Left renal cortex interstitium (tissue), 4 donors: ENCODE measurements around the gene PLCG2. TPM values are rescaled to one million over a fixed set of nuclear protein-coding genes. Genes with fewer than 3 reads are reported as not detected.
A peak's percentile ranks its signal among the peaks of the same experiment; 100 is the strongest.
"Not testable (repeated sequence)": the region's sequence is repeated elsewhere in the genome, so short reads cannot be mapped to it uniquely, and the experiment has no call there.

Experiments
- DNase-seq, 4 donors: peaks; one replicate each; pipeline ENCODE4 v3.0.0-alpha.2; 2013; ENCODE audit warnings: low read depth in 4 of 4, low spot score in 2 of 4, missing footprints in 1 of 4
- polyA plus RNA-seq, 4 donors: library from polyadenylated mRNA; unstranded; fragments of 120-200 nt; gene quantifications; one replicate each; pipeline ENCODE4 v1.2.1, GENCODE V29; 2013; ENCODE audit not compliant: insufficient read length in 4 of 4

PLCG2 gene
- polyA plus RNA-seq, 4 donors = 33.7 to 58.3 (median 45.1) TPM

DNA sequence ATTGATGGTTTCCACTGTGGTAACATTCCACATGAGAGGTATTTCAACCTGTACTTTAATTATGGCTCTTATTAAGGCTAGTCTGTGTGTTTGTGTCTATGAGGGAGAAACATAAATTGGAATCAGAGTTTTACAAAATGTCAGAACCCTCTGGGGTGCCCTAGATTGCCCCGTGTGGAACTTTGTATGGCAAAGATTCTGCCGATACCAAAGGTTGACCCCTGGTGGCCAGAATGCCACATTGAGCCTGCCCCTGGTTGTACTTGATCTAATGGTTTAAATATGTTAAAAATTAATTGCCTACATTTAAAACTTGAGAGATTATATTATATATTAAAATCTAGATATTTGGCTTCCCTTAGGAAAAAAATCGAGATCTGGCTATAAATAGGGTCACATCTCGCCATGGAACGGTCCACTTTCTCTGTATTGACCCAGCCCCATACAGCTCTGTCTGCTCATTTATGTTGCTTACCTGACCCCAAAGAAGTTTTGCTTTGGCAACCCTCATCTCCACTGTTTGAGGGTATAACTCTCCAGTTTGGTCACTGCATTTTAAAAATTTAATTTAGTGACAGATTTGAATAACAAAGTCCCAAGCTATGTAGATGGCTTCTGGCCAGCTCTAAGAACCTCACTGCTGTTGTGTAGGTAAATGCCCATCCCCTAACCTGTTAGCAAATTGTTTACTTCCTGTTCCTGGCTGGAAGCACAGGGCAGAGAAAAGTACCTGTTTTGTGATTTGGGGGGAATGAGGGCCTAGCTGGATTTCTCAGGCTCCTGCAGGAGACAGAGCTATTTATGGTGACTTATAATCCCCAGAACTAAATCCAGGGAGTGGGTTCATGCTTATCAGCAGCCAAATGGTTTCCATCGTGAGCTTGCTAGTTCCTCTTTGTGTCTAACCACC, 95.0 kb downstream of the PLCG2 start:
- peak in 1 of 4 donors; percentile 18 for DNase-seq

DNA sequence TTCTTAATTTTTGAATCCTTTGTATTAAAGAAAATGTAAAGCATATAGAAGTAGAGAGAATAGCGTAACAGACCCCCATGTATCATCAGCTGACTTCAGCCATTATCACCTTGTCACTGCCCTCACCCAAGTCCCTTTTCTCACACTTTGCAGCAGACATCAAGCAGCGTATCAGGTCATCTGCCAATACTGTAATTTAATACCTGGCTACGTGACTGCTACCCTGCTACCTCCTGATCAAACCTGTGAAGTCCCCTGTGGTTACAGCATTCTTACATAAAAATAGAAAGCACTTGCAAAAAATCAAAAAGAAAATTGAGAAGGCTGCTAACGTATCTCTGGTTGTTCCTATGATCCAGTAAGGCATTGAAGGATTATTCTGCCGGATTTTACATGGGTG, 96.4 kb downstream of the PLCG2 start:
- no peak for DNase-seq

DNA sequence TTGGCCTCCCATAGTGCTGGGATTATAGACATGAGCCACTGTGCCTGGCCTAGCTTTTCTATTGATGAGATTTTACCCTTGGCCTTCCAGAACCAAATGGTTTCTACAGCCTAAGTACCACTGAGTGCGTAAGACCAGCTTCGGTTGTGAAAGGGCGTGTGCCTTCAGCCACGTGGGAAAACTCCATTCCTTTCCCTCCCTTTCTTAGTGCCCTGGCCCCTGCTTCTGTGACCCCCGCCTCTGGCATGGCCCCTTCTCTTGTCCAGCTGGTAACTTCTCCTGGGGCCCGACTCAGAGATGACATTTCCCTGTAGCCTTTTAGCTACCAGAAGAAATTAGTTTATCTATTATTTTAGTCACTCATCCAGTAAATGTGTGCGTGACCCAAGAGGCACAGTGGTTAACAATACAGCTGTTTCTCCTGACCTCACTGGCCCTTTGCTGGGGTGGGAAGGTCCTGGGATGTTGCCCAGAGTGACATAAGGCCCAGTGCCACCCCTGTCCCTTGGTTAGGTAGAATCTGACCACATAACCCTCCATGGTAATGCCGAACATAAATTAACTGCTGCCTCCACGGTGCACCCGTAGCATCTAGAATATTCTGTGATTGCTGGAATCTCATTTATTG, 97.3 kb downstream of the PLCG2 start:
- DNase-seq = no peak

DNA sequence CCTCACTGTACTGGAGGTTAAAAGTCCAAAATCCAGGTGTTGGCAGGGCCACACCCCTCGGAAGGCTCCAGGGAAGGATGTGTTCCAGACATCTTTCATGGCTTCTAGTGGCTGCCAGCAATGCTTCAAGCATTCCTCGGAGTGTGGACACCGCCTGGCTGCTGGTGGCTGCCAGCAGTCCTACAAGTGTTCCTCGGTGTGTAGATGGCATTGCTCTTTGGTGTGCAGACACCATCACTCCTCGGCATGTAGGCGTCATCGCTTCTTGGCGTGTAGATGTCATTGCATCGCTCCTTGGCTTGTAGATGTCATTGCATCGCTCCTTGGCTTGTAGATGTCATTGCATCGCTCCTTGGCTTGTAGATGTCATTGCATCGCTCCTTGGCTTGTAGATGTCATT, 98.4 kb downstream of the PLCG2 start:
- DNase-seq = not testable (repeated sequence)

DNA sequence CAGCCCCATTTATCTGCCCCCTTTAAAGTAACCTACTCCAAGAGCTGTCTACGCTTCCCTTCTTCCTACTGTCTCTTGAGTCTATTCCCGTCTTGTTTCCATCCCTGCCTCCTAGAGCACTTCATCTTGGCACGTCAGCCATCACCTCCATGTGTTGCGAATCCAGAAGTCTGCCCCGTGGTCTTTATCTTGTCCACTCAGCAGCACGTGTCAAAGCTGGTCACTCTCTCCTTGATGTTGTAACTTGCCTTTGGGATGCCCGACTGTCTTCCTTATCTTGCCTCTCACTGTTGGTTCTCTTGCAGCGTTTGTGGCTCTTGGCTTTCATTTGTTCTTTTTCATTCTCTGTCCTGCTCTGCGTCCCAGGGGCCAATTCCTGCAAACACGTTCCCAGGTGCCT, 99.4 kb downstream of the PLCG2 start:
- no peak for DNase-seq

DNA sequence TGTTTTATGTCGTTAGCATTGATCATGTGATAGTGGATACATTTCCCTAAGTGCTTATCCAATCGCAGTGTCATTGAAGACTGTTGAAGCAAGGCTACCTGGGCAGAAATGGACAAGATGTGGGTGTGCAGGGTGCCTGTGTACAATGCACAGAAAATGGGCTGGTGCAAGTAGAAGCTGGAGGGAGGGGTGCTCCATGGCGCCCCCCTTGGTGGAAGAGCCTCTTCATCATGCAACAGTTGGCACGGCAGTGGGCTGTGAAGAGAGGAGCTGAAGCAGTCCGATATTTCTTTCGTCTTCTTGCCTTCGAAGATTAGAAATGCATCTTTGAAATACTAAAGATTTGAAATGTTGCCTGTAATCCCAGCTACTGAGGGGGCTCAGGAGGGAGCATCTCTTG, 100.5 kb downstream of the PLCG2 start:
- DNase-seq = no peak

DNA sequence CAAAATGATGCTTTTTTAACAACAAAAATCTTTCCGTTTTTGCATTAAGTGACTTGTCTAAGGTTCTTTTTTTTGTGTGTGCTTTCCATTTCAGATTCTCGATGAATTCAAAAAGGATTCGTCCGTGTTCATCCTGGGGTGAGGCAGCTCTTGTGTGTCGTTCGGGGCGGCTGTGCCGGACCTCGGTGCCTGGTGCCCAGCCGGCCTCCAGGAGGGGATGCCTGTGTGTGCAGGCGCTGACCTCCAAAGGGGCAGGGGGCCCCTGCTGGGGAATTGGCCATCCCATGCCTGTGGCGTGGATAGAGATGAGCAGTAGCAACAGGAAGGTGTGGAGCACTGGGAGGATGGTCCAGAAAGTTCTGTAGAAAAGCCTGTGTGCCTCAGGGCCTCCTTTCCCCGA, 101.7 kb downstream of the PLCG2 start:
- DNase-seq = no peak

DNA sequence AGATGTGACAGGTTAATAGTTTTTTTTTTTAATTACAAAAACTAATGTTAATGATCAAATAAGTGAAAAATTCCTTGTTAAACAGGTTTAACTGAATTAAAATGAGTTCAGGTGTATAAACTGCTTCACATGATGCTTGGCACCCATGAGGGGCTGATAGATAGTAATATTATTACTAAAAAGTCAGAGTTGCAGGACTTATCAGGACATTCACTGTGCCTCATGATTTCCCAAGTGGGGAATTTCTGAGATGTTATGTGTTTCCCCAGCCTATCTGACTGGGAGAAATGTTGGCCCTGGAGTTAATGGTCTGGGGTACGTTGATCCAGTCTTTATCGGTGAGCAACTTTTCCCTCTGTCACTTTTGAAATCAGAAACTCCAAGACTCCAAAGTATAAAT, 102.1 kb downstream of the PLCG2 start:
- no peak for DNase-seq

DNA sequence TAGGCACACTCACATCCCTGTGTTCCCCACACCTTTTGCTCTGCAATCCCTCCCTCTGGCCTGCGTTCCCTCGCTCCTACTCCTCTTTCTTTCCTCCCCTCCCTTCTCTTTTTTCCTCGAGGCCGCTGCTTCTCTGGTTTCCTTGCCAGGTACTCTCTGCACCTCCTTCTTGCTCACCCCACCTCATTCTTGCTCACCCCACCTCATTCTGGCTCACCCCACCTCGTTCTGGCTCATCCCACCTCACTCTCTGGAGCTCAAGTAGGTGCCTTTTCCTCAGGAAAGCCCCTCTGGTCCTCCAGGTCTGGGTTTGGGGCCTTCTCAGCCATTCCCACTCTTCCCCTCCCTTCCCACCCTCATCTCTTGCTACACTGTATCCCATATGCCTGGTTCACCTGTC, 103.5 kb downstream of the PLCG2 start:
- no peak for DNase-seq

DNA sequence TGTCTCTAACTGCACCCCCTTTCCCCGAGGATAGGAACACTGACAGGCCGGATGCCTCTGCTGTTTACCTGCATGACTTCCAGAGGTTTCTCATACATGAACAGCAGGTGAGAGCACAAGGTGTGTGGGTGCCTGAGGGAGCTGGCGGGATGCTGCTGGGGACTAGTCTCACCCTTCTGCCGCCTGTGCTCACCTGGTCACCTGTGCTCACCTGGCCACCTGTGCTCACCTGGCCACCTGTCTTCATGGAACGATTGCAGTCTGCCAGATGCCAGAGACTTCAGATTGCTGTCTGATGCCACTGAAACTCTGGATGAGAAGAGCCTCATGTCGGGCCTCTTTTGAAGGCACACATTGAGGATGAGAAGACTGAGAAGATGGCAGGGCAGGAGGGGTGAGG, 104.1 kb downstream of the PLCG2 start:
- DNase-seq = no peak

DNA sequence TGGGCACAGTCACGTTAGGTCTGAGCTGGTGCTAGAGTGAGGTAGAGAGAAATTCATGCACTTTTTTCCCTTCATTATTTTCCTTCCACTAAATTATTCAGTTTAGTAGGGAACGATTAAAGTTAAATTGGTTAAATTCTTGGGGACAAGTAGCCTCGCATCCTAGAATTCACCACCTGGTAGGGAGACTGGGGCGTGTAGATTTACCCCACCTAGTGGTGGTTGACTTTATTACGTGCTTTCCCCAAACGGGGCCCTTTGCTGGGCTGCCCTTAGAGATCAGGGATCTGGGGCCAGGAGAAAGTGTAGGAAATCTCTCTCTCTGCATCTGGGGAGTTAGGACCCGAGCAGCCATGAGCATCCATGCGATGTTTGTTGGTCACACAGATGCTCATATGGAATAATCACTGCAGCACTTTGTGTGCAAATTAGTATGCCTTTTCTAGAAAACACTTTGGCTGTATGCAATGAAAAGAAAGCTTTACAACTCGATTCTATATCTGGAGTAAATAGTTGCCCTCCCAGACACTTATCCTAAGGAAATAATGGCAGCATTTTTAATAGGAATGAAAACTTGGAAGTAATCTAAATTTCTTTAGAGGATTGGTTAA, 107.0 kb downstream of the PLCG2 start:
- DNase-seq = no peak

DNA sequence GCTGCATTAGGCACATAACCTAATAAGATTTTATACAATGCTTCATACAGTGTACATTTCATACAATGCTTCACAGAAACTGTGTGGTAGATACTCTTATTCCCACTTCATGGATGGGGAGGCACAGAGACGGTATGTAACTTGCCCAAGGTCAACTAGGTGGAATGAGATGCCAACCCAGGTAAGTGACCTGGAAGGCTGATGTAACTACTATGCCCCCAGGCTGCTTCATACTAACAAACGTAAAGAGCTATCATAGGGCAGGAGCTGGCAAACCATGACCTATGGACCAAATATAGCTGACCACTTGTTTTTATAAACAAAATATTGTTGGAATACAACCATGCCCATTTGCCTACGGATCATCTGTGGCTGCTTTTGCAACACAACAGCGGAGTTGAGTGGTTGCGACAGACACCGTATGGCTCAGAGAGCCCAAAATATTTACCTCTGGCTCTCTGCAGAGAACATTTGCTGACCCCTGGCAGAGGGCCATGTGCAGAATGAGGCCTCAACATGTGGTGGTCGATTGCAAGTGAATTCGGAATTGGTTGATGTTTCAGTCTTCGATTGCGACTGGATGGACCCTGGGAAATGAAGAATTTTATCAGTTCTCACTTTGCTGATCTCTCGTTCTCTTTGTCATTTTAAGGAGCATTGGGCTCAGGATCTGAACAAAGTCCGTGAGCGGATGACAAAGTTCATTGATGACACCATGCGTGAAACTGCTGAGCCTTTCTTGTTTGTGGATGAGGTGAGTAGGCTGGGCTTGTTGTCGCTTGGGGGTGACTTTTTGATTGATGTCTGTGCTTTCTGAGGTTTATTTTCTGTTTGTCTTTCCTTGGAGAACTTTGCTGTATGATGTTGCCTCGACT, 109.7 kb downstream of the PLCG2 start:
- DNase-seq = no peak

DNA sequence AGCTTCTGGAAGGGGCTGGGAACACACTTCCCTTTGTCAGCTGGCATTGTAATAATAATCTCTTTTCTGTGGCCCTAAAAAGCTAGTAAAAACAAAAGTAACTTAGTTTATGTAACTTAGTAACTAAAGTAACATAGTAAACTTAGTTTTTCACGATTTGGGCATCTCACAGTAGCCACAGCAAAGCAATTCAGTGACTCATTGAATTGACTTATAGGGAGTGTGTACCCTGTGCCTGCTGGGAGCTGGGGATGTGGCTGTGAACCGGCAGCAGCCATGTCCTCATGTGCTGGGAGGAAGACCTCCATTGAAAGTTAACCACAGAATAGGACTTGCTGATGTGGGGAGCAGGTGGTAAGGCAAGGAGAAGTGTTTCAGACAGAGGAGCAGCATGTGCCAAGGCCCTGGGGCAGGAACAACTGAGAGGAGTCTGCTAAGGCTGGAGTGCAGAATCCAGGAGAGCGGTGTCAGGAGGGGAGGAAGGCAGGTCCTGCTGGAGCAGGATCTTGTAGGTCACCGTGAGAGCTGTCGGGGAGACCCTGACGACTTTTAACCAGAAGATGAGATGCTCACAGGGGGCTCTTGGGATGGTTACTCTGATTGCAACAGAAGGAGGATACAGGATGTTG, 112.8 kb downstream of the PLCG2 start:
- DNase-seq = no peak

DNA sequence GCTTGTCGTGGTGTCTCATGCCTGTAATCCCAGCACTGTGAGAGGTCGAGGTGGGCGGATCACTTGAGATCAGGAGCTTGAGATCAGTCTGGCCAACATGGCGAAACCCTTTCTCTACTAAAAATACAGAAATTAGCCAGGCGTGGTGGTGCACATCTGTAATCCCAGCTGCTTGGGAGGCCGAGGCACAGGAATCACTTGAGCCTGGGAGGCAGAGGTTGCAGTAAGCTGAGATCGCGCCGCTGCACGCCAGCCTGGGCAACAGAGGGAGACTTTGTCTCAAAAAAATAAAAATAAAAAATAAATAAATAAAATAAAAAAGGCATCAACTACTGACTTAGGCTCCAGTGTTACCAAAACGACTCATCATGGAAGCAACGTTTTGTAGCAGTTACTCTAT, 115.5 kb downstream of the PLCG2 start:
- DNase-seq = no peak

DNA sequence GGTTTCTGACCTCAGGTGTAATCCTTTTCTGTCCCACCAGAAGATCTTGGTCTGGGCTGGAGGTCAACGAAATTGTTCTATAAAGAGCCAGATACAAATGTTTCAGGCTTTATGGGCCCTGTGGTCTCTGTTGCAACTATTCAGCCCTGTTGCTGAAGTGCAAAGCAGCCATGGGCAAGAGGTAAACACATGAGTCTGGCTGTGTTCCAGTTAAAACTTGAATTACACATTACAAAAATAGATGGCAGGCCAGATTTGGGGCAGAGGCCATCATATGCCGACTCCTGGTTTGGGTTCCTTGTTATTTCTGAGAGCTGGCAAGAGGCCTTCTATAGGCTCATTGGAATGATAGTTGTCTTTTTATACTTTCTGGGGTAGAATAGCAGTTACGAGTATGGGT, 117.8 kb downstream of the PLCG2 start:
- DNase-seq = no peak

DNA sequence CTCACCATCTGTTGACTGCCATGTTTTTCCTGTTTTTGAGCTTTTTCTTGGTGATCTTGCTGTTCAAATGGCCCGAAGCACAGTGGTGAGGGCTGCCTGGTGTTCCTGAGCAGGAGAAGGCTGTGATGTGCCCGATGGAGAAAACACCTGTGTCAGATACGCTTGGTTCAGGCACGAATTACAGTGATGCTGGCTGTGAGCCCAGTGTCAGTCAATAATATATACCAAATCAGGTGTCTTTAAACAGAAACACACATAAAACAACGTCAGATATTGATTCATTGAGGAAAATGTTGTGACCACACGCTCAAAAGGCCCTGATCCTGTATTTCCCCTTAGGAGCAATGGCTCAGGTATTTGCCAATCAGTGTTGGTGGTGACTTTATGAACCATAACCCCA, 120.5 kb downstream of the PLCG2 start:
- no peak for DNase-seq

DNA sequence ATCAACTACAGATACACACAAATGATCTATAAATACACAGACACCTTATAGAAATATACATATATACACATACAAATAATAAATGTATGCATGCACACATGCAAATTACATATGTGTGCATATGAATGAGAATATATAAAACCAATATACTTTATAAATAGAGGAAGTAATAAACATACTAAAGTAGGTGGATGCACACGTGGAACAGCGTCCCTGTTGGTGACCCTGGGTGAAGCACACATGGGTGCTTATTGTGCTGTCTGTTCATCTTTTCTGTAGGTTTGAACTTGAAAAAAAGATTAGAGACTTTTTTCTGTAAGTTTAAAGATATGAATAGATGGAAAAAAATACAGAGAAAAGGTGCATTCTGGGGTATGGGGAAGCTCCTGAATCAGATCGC, 120.9 kb downstream of the PLCG2 start:
- DNase-seq = no peak

DNA sequence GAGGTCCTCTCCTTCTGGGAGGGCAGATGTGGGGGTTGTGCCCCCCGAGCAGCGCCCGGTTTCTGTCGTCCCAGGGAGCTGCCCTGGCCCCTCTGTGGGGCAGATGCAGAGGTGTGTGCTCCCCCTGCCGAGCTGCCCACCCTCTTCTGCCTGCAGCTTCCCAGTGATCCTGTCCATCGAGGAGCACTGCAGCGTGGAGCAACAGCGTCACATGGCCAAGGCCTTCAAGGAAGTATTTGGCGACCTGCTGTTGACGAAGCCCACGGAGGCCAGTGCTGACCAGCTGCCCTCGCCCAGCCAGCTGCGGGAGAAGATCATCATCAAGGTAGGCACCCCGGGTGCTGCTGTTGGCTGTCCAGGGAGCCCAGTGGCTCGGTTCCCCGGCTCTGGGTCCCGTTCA, 121.4 kb downstream of the PLCG2 start:
- DNase-seq = no peak

DNA sequence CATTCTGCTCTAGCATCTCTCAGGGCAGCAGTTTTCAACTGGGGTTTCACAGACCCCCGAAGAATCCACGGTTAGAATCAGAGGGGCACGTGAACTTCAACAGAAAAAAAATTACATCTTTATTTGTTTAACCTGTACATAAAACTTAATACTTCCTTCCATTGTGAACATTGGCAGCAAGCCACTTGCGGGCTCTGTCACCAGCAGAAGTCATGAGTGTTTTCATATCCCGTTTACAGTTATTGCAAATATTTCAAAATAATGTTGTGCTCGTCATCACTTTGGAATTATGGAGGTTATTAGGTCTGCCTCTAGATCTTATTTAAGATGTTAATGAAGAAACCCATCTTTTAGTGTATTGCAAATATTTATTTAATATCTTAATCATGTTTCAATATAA, 122.4 kb downstream of the PLCG2 start:
- peak in 1 of 4 donors; percentile 20 for DNase-seq

DNA sequence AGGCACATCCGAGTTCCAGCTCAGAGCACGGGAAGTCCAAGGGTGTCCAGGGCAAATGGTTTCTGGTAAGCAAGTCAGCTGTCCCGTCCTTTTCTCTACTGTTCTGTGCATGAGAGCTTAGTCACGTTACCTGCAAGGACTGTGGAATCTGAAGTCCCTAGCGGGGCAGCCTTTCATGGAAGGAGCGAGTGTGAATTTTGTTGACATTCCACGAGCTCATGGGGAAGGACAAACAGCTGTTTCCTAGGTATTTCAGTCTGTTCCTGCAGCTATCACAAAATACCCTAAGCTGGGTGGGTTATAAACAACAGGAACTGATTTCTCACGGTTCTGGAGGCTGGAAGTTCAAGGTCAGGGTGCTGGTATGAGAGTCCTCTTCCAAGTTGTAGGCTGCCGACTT, 122.9 kb downstream of the PLCG2 start:
- no peak for DNase-seq
